Measurements from ENCODE around the gene USP47.

The USP47 gene

GRCh38 chr11:11864803-11865202, 23.0 kb downstream of the USP47 start:
- no peak for DNase-seq (ENCODE audit: low read depth in 3 of 3)

GRCh38 chr11:11865449-11865848, 23.7 kb downstream of the USP47 start:
- DNase-seq (ENCODE audit: low read depth in 3 of 3): no peak

GRCh38 chr11:11866203-11866602, 24.4 kb downstream of the USP47 start:
- DNase-seq (ENCODE audit: low read depth in 3 of 3): no peak

GRCh38 chr11:11867720-11868119, 25.9 kb downstream of the USP47 start:
- no peak for DNase-seq (ENCODE audit: low read depth in 3 of 3)

GRCh38 chr11:11871991-11872401, 30.2 kb downstream of the USP47 start:
- no peak for DNase-seq (ENCODE audit: low read depth in 3 of 3)

GRCh38 chr11:11876458-11876857, 34.7 kb downstream of the USP47 start:
- DNase-seq (ENCODE audit: low read depth in 3 of 3): no peak

GRCh38 chr11:11880179-11880578, 38.4 kb downstream of the USP47 start:
- DNase-seq (ENCODE audit: low read depth in 3 of 3): no peak

GRCh38 chr11:11882539-11882938, 40.8 kb downstream of the USP47 start:
- no peak for DNase-seq (ENCODE audit: low read depth in 3 of 3)

GRCh38 chr11:11884351-11884750, 42.6 kb downstream of the USP47 start:
- no peak for DNase-seq (ENCODE audit: low read depth in 3 of 3)

GRCh38 chr11:11884774-11885481, 43.2 kb downstream of the USP47 start:
- no peak for DNase-seq (ENCODE audit: low read depth in 3 of 3)

GRCh38 chr11:11894486-11894885, 52.7 kb downstream of the USP47 start:
- DNase-seq (ENCODE audit: low read depth in 3 of 3): no peak

- no peak for DNase-seq (ENCODE audit: low read depth in 3 of 3)
Measured at GRCh38 chr11:11895672-11896071, 53.9 kb downstream of the USP47 start.

GRCh38 chr11:11898648-11899047, 56.9 kb downstream of the USP47 start:
- DNase-seq (ENCODE audit: low read depth in 3 of 3): no peak

GRCh38 chr11:11899401-11899800, 57.6 kb downstream of the USP47 start:
- DNase-seq (ENCODE audit: low read depth in 3 of 3): no peak

GRCh38 chr11:11901929-11902328, 60.2 kb downstream of the USP47 start:
- DNase-seq (ENCODE audit: low read depth in 3 of 3): no peak

- no peak for DNase-seq (ENCODE audit: low read depth in 3 of 3)
Measured at GRCh38 chr11:11909727-11910126, 68.0 kb downstream of the USP47 start.

- DNase-seq (ENCODE audit: low read depth in 3 of 3): no peak
Measured at GRCh38 chr11:11910541-11910940, 68.8 kb downstream of the USP47 start.

- no peak for DNase-seq (ENCODE audit: low read depth in 3 of 3)
Measured at GRCh38 chr11:11913395-11913794, 71.6 kb downstream of the USP47 start.

GRCh38 chr11:11915625-11916024, 73.9 kb downstream of the USP47 start:
- DNase-seq (ENCODE audit: low read depth in 3 of 3): no peak

- DNase-seq (ENCODE audit: low read depth in 3 of 3): no peak
Measured at GRCh38 chr11:11916981-11917399, 75.2 kb downstream of the USP47 start.

- no peak for DNase-seq (ENCODE audit: low read depth in 3 of 3)
Measured at GRCh38 chr11:11923828-11924227, 82.1 kb downstream of the USP47 start.

GRCh38 chr11:11929920-11930319, 88.1 kb downstream of the USP47 start:
- no peak for DNase-seq (ENCODE audit: low read depth in 3 of 3)

GRCh38 chr11:11931461-11932055, 89.8 kb downstream of the USP47 start:
- no peak for DNase-seq (ENCODE audit: low read depth in 3 of 3)

GRCh38 chr11:11935536-11935935, 93.8 kb downstream of the USP47 start:
- no peak for DNase-seq (ENCODE audit: low read depth in 3 of 3)
